ENCODE measurements around the gene NSD2. TPM values are rescaled to one million over a fixed set of nuclear protein-coding genes. Genes with fewer than 3 reads are reported as not detected.
A peak's percentile ranks its signal among the peaks of the same experiment; 100 is the strongest.

The NSD2 gene
- total and polyA plus RNA-seq, 9 of the 15 experiments (the other 6 are each of a cell fraction or from before 2014, with no cell fraction given) = 6.4 to 126 (median 58.8) TPM

DNA sequence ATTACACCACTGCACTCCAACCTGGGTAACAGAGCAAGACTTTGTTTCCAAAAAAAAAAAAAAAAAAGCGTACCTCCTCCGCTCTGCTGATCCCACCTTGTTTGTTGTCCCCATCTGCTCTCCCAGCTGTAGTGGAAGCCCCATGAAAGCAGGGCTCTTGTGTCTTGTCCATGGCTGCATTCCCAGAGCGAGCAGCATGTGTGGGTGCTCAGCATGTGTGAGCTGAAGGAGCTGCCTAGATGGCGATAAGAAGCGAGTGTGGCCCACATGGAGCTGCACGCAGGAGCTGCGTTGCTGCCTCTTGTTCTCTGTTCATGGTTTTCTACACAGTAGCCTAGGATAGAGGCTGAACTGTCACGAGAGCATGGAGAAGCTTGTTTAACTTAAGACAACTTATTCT lies 12.4 kb downstream of the NSD2 start (continued):
- no peak for TF ChIP-seq RBM14 (IDR thresholded peaks at IDR 0.05; ENCODE audit: borderline replicate concordance, insufficient read depth, low read depth, low read length)
- no peak for TF ChIP-seq ELF4 (CRISPR knock-in tag; IDR thresholded peaks at IDR 0.05)
- no peak for TF ChIP-seq POLR2G (IDR thresholded peaks at IDR 0.05; ENCODE audit: low read depth, low read length)
- peak; percentile 18; the same call in 1 of the 2 replicates for TF ChIP-seq NCOR1 (IDR thresholded peaks at IDR 0.05)
- TF ChIP-seq CBX5 (IDR thresholded peaks at IDR 0.05; ENCODE audit: borderline replicate concordance, low read depth) = no peak
- TF ChIP-seq CCAR2 (IDR thresholded peaks at IDR 0.05; ENCODE audit: low read depth, low read length) = no peak
- TF ChIP-seq POLR2A (conservative IDR thresholded peaks at IDR 0.05) = no peak
- no peak for TF ChIP-seq BRCA1 (IDR thresholded peaks at IDR 0.05)
- no peak for TF ChIP-seq BRCA1 (CRISPR knock-in tag; IDR thresholded peaks at IDR 0.05)
- TF ChIP-seq, protein P1, sequence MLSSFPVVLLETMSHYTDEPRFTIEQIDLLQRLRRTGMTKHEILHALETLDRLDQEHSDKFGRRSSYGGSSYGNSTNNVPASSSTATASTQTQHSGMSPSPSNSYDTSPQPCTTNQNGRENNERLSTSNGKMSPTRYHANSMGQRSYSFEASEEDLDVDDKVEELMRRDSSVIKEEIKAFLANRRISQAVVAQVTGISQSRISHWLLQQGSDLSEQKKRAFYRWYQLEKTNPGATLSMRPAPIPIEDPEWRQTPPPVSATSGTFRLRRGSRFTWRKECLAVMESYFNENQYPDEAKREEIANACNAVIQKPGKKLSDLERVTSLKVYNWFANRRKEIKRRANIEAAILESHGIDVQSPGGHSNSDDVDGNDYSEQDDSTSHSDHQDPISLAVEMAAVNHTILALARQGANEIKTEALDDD (IDR thresholded peaks at IDR 0.05) = no peak
- TF ChIP-seq, protein P2, sequence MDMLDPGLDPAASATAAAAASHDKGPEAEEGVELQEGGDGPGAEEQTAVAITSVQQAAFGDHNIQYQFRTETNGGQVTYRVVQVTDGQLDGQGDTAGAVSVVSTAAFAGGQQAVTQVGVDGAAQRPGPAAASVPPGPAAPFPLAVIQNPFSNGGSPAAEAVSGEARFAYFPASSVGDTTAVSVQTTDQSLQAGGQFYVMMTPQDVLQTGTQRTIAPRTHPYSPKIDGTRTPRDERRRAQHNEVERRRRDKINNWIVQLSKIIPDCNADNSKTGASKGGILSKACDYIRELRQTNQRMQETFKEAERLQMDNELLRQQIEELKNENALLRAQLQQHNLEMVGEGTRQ (CRISPR knock-in tag; IDR thresholded peaks at IDR 0.05) = no peak
- TF ChIP-seq ZKSCAN3 (CRISPR knock-in tag; IDR thresholded peaks at IDR 0.05) = no peak
- TF ChIP-seq FOXJ2 (tag; IDR thresholded peaks at IDR 0.05) = no peak
- TF ChIP-seq NFATC3 (IDR thresholded peaks at IDR 0.05) = no peak
- TF ChIP-seq, protein P3, sequence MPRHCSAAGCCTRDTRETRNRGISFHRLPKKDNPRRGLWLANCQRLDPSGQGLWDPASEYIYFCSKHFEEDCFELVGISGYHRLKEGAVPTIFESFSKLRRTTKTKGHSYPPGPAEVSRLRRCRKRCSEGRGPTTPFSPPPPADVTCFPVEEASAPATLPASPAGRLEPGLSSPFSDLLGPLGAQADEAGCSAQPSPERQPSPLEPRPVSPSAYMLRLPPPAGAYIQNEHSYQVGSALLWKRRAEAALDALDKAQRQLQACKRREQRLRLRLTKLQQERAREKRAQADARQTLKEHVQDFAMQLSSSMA (CRISPR knock-in tag; IDR thresholded peaks at IDR 0.05) = no peak
- TF ChIP-seq, protein P4, sequence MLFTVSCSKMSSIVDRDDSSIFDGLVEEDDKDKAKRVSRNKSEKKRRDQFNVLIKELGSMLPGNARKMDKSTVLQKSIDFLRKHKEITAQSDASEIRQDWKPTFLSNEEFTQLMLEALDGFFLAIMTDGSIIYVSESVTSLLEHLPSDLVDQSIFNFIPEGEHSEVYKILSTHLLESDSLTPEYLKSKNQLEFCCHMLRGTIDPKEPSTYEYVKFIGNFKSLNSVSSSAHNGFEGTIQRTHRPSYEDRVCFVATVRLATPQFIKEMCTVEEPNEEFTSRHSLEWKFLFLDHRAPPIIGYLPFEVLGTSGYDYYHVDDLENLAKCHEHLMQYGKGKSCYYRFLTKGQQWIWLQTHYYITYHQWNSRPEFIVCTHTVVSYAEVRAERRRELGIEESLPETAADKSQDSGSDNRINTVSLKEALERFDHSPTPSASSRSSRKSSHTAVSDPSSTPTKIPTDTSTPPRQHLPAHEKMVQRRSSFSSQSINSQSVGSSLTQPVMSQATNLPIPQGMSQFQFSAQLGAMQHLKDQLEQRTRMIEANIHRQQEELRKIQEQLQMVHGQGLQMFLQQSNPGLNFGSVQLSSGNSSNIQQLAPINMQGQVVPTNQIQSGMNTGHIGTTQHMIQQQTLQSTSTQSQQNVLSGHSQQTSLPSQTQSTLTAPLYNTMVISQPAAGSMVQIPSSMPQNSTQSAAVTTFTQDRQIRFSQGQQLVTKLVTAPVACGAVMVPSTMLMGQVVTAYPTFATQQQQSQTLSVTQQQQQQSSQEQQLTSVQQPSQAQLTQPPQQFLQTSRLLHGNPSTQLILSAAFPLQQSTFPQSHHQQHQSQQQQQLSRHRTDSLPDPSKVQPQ (CRISPR knock-in tag; IDR thresholded peaks at IDR 0.05; ENCODE audit: borderline replicate concordance) = no peak
- no peak for TF ChIP-seq PTBP1 (IDR thresholded peaks at IDR 0.05; ENCODE audit: low read depth, low read length)
- no peak for TF ChIP-seq ZNF165 (CRISPR knock-in tag; IDR thresholded peaks at IDR 0.05; ENCODE audit: borderline replicate concordance)
- no peak for TF ChIP-seq COPS2 (conservative IDR thresholded peaks at IDR 0.05)
- TF ChIP-seq, protein P5, sequence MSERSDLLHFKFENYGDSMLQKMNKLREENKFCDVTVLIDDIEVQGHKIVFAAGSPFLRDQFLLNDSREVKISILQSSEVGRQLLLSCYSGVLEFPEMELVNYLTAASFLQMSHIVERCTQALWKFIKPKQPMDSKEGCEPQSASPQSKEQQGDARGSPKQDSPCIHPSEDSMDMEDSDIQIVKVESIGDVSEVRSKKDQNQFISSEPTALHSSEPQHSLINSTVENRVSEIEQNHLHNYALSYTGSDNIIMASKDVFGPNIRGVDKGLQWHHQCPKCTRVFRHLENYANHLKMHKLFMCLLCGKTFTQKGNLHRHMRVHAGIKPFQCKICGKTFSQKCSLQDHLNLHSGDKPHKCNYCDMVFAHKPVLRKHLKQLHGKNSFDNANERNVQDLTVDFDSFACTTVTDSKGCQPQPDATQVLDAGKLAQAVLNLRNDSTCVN (CRISPR knock-in tag; IDR thresholded peaks at IDR 0.05) = no peak
- TF ChIP-seq JUN (IDR thresholded peaks at IDR 0.05; ENCODE audit: borderline replicate concordance, low read depth, low read length) = peak; percentile 11; the same call in 1 of the 2 replicates
- no peak for TF ChIP-seq JUN (CRISPR knock-in tag; IDR thresholded peaks at IDR 0.05; ENCODE audit: borderline replicate concordance)

Data from K562 (cell line).